Brain microvascular endothelial cell (primary cell): ENCODE results near the gene NFIC.

ENCODE experiments used
- DNase-seq: peaks from one replicate; pipeline ENCODE4 v3.0.0-alpha.2; 2020
- H3K27ac ChIP-seq: fragments of 250-450 bp; sonication (Bioruptor Pico); 2 replicates; pipeline ENCODE4 v1.5.1; 2020; ENCODE audit warnings: mild to moderate bottlenecking, moderate library complexity
- H3K27me3 ChIP-seq: fragments of 250-450 bp; sonication (Bioruptor Pico); replicated peaks from 2 replicates; pipeline ENCODE4 v1.5.1; 2020; ENCODE audit warnings: mild to moderate bottlenecking
- H3K36me3 ChIP-seq: fragments of 250-450 bp; sonication (Bioruptor Pico); replicated peaks from 2 replicates; pipeline ENCODE4 v1.5.1; 2020; ENCODE audit warnings: mild to moderate bottlenecking
- H3K4me3 ChIP-seq: 2 replicates; pipeline ENCODE4 v1.5.1; 2011; ENCODE audit warnings: low read depth, mild to moderate bottlenecking, control low read depth, low read length, moderate library complexity
- CTCF ChIP-seq: IDR thresholded peaks from 2 replicates; pipeline ENCODE4 v1.5.1; 2011; ENCODE audit warnings: low read depth, mild to moderate bottlenecking, moderate library complexity, low read length, control low read depth, inconsistent platforms; ENCODE audit errors: missing control alignments
- in situ Hi-C: cut with HindIII; loops from 2 replicates; pipeline ENCODE4 v1.10.0; 2017; ENCODE audit warnings: low sequenced_read_pairs, low pct_ligation_motif_present

Gene NFIC

GRCh38 chr19:3364501-3364858 is 1.9 kb upstream of the NFIC start:
- no peak overlapping the region for H3K4me3 ChIP-seq
- TF ChIP-seq CTCF, result no peak
- DNase-seq, result no peak
- in situ Hi-C loops, result no loop called here
- no peaks in the 10 kb centered on the region for H3K27me3 ChIP-seq
- no peaks in the 10 kb centered on the region for H3K36me3 ChIP-seq
- no peak overlapping the region for H3K27ac ChIP-seq

GRCh38 chr19:3365093-3365835 is 1.1 kb upstream of the NFIC start:
- peak overlapping the region; percentile 77 for H3K4me3 ChIP-seq
- no peaks in the 10 kb centered on the region for H3K27me3 ChIP-seq
- in situ Hi-C loops, result no loop called here
- no peak for DNase-seq
- no peaks in the 10 kb centered on the region for H3K36me3 ChIP-seq
- H3K27ac ChIP-seq, result no peak overlapping the region
- TF ChIP-seq CTCF, result no peak

- Histone ChIP-seq H3K4me3 (peak overlapping the region; percentile 77), H3K27me3 (no peaks in the 10 kb centered on the region), H3K36me3 (no peaks in the 10 kb centered on the region), H3K27ac (peak overlapping the region; percentile 66)
- in situ Hi-C loops, result no loop called here
- no peak for DNase-seq
- no peak for TF ChIP-seq CTCF
Measured at GRCh38 chr19:3366753-3367627, 607 bp downstream of the NFIC start.

- H3K27me3 ChIP-seq, result no peaks in the 10 kb centered on the region
- TF ChIP-seq CTCF, result no peak
- H3K4me3 ChIP-seq, result peak overlapping the region; percentile 77
- no peaks in the 10 kb centered on the region for H3K36me3 ChIP-seq
- in situ Hi-C loops, result no loop called here
- no peak for DNase-seq
- H3K27ac ChIP-seq, result peak overlapping the region; percentile 2
Measured at GRCh38 chr19:3367628-3368440, 1.5 kb downstream of the NFIC start.

GRCh38 chr19:3368441-3368795 is 2.0 kb downstream of the NFIC start:
- H3K4me3 ChIP-seq, result peak overlapping the region; percentile 77
- TF ChIP-seq CTCF, result no peak

More at GRCh38 chr19:3368441-3368795, 2.0 kb downstream of the NFIC start:
- Histone ChIP-seq H3K27me3 (no peaks in the 10 kb centered on the region), H3K27ac (peak overlapping the region; percentile 66), H3K36me3 (no peaks in the 10 kb centered on the region)
- in situ Hi-C loops, result no loop called here
- DNase-seq, result no peak
